Hepatocyte (in vitro differentiated cells): ENCODE data around the gene CACNA2D1. TPM values are rescaled to one million over a fixed set of nuclear protein-coding genes. Genes with fewer than 3 reads are reported as not detected.

Experiments
- DNase-seq: peaks from one replicate; pipeline ENCODE4 v3.0.0-alpha.2; 2016; ENCODE audit warnings: low spot score
- H2AFZ ChIP-seq: fragments of 200-600 bp; sonication (generic); 2 replicates; pipeline ENCODE4 v1.6.0; 2016; ENCODE audit warnings: antibody characterized with exemption, mild to moderate bottlenecking
- H3K27ac ChIP-seq: fragments of 200-600 bp; sonication (generic); 2 replicates; pipeline ENCODE4 v1.5.1; 2016; ENCODE audit warnings: mild to moderate bottlenecking
- H3K27me3 ChIP-seq: fragments of 200-600 bp; sonication (generic); 2 replicates; pipeline ENCODE4 v1.6.1; 2016
- H3K36me3 ChIP-seq: fragments of 200-600 bp; sonication (generic); replicated peaks from 2 replicates; pipeline ENCODE4 v1.5.1; 2016; ENCODE audit warnings: low read depth; ENCODE audit not compliant: insufficient read depth
- H3K4me1 ChIP-seq: fragments of 200-600 bp; sonication (generic); 2 replicates; pipeline ENCODE4 v1.5.1; 2016; ENCODE audit warnings: mild to moderate bottlenecking, moderate library complexity; ENCODE audit not compliant: insufficient read depth
- H3K4me2 ChIP-seq: fragments of 200-600 bp; sonication (generic); 2 replicates; pipeline ENCODE4 v1.6.0; 2016
- H3K4me3 ChIP-seq: fragments of 200-600 bp; sonication (generic); 2 replicates; pipeline ENCODE4 v1.5.1; 2016; ENCODE audit warnings: mild to moderate bottlenecking
- H3K79me2 ChIP-seq: fragments of 200-600 bp; sonication (generic); 2 replicates; pipeline ENCODE4 v1.6.0; 2017; ENCODE audit warnings: mild to moderate bottlenecking
- H3K9me2 ChIP-seq: fragments of 200-600 bp; sonication (generic); replicated peaks from 2 replicates; pipeline ENCODE4 v1.6.0; 2017; ENCODE audit warnings: mild to moderate bottlenecking; ENCODE audit not compliant: insufficient read depth
- H3K9me3 ChIP-seq: fragments of 200-600 bp; sonication (generic); 2 replicates; pipeline ENCODE4 v1.5.1; 2016; ENCODE audit warnings: low read depth, mild to moderate bottlenecking
- H4K20me1 ChIP-seq: fragments of 200-600 bp; sonication (generic); 2 replicates; pipeline ENCODE4 v1.6.0; 2016; ENCODE audit warnings: mild to moderate bottlenecking; ENCODE audit not compliant: insufficient read depth, poor library complexity, severe bottlenecking
- EZH2 ChIP-seq: fragments of 200-600 bp; sonication (generic); IDR thresholded peaks from 2 replicates; pipeline ENCODE4 v1.6.1; 2016; ENCODE audit warnings: antibody characterized with exemption, mild to moderate bottlenecking, borderline replicate concordance
- EZH2phosphoT487 ChIP-seq: fragments of 200-600 bp; sonication (generic); IDR thresholded peaks from one replicate; pipeline ENCODE4 v1.6.1; 2018; ENCODE audit warnings: antibody characterized with exemption, mild to moderate bottlenecking, low read depth, moderate library complexity; ENCODE audit not compliant: unreplicated experiment, severe bottlenecking
- WGBS: methylation state at CpG from one replicate; pipeline ENCODE4 v1.1.6; 2016; ENCODE audit warnings: low lambda C conversion rate; ENCODE audit errors: missing lambda C conversion rate; 5-methylcytosine and 5-hydroxymethylcytosine counted together
- polyA plus RNA-seq: library from polyadenylated mRNA; unstranded; fragments of >200 nt; fragmentation: Nextera tagmentation; extraction: Ambion mirVana; gene quantifications from 2 replicates; pipeline ENCODE4 v1.2.1, GENCODE V29; 2016
- total RNA-seq: library from RNA; depleted of rRNA; stranded (reverse); fragments of >200 nt; gene quantifications from 2 replicates; pipeline ENCODE4 v1.2.3, GENCODE V29; 2014
- TF ChIP-seq, protein P1 (sequence below): fragments of 200-600 bp; sonication (generic); IDR thresholded peaks from 2 replicates; pipeline ENCODE4 v1.5.1; 2016; ENCODE audit warnings: antibody characterized with exemption, mild to moderate bottlenecking; ENCODE audit not compliant: poor library complexity

CACNA2D1 gene
- total and polyA plus RNA-seq, 2 experiments from 2014 or later, result 3.1 to 18.9 TPM

DNA sequence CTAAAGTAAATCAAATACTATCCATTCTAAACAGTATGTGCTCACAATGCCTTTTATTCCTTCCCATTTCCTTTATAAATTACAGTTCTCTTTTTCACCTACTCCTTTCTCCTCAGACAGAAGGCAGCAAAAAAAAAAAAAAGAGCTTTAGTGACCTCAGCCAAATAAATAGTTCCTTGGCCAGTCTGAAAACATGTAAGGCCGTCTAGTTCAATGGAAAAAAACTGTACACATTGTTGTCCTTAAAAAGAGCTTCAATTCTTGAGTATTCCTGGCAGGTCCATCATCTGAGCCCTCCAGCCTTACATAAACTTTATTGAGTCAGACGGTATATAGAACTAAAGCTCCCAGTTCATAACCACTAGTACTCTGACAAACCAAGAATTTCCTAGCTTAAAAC, 185.4 kb downstream of the CACNA2D1 start:
- Histone ChIP-seq H3K9me2 (no peaks in the 10 kb centered on the region), H3K4me2 (no peak overlapping the region), H3K27me3 (no peaks in the 10 kb centered on the region), H3K4me3 (no peak overlapping the region), H2AFZ (no peak overlapping the region), H3K36me3 (no peaks in the 10 kb centered on the region), H3K4me1 (peaks cover 4% of the 10 kb centered on the region), H3K79me2 (no peaks in the 10 kb centered on the region), H3K9me3 (no peaks in the 10 kb centered on the region), H3K27ac (no peak overlapping the region), H4K20me1 (no peaks in the 10 kb centered on the region)
- 53% methylated on average over 2 of the region's 2 CpGs for WGBS
- no peak for DNase-seq
- TF ChIP-seq EZH2phosphoT487, result no peak
- TF ChIP-seq, protein P1, sequence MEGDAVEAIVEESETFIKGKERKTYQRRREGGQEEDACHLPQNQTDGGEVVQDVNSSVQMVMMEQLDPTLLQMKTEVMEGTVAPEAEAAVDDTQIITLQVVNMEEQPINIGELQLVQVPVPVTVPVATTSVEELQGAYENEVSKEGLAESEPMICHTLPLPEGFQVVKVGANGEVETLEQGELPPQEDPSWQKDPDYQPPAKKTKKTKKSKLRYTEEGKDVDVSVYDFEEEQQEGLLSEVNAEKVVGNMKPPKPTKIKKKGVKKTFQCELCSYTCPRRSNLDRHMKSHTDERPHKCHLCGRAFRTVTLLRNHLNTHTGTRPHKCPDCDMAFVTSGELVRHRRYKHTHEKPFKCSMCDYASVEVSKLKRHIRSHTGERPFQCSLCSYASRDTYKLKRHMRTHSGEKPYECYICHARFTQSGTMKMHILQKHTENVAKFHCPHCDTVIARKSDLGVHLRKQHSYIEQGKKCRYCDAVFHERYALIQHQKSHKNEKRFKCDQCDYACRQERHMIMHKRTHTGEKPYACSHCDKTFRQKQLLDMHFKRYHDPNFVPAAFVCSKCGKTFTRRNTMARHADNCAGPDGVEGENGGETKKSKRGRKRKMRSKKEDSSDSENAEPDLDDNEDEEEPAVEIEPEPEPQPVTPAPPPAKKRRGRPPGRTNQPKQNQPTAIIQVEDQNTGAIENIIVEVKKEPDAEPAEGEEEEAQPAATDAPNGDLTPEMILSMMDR, result no peak

DNA sequence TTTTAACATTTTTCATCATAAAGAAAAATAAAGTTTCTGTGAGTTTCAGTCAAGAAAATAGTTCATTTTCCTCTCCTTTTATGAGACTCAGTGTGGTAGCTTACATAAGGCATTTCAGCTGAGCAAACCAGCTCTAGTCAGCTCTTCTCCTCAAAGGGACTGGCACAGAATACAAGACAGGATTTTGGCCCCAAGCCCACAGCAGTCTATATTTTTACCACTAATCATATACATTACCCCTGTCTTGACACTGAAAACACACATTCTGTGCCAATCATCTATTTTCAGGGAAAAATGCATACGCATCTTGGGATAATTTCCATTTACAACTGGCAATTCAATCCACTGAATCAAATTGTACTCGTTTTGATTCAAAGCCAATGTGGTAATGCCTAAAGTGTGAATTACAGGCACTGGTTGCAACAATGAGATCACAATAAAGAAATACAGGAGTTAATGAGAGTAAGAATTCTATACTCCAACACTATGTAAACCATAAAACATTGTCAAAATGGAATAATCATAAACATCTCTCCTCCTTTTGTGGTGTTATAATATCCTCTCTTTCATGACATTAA, 186.4 kb downstream of the CACNA2D1 start:
- no peak overlapping the region for H3K4me2 ChIP-seq
- TF ChIP-seq, protein P1, result no peak
- no peak for TF ChIP-seq EZH2phosphoT487
- TF ChIP-seq EZH2, result no peak
- no peaks in the 10 kb centered on the region for H3K36me3 ChIP-seq
- H3K9me3 ChIP-seq, result no peaks in the 10 kb centered on the region
- H3K4me3 ChIP-seq, result no peak overlapping the region
- H2AFZ ChIP-seq, result no peak overlapping the region
- no peaks in the 10 kb centered on the region for H3K9me2 ChIP-seq
- no peaks in the 10 kb centered on the region for H4K20me1 ChIP-seq
- H3K27ac ChIP-seq, result no peak overlapping the region
- no peak for DNase-seq
- no peaks in the 10 kb centered on the region for H3K79me2 ChIP-seq
- 84% methylated on average over 2 of the region's 2 CpGs for WGBS
- no peaks in the 10 kb centered on the region for H3K27me3 ChIP-seq
- H3K4me1 ChIP-seq, result peaks cover 4% of the 10 kb centered on the region

DNA sequence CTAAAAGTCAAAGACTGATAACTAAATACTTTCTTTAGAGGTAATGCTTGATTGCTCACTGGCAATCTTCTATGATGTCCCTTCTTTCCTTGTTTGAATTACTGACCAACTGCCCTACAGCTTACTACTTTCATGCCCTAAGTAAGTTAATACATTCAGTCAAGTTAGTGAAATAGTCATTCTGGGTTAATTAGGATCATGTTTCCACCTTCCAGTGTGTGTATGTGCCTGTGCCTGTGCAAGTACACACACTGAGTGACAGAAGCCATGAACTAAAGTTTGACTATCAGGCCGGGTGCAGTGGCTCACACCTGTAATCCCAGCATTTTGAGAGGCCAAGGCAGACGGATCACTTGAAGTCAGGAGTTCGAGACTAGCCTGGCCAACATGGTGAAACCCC, 187.9 kb downstream of the CACNA2D1 start:
- H3K27ac ChIP-seq, result no peak overlapping the region
- WGBS, result 92% methylated on average over 3 of the region's 3 CpGs
- DNase-seq, result no peak
- H2AFZ ChIP-seq, result no peak overlapping the region
- H3K9me3 ChIP-seq, result no peaks in the 10 kb centered on the region
- no peaks in the 10 kb centered on the region for H4K20me1 ChIP-seq
- TF ChIP-seq EZH2phosphoT487 (no peak), EZH2 (no peak)
- H3K79me2 ChIP-seq, result no peaks in the 10 kb centered on the region
- H3K27me3 ChIP-seq, result no peaks in the 10 kb centered on the region
- no peak overlapping the region for H3K4me3 ChIP-seq
- no peaks in the 10 kb centered on the region for H3K36me3 ChIP-seq
- H3K9me2 ChIP-seq, result no peaks in the 10 kb centered on the region
- no peak overlapping the region for H3K4me2 ChIP-seq
- peaks cover 4% of the 10 kb centered on the region for H3K4me1 ChIP-seq

DNA sequence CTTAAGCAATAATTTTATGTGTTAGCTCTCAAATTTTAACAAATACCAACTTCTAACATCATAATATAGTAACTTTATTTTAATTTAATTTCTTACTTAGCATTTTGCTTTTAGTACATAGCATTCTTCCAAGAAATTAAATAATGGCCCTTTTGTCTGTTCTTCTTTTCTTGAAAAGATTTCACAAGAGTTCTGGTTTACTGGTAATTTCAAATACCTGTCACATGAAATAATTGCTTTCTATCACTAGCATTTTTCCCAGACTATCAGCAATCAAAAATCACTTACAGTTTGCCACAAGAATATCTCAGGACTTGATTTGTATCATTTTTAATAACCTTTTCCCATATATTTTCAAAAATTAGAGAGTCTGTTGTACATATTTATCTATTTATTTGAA, 193.0 kb downstream of the CACNA2D1 start:
- Histone ChIP-seq H2AFZ (no peak overlapping the region), H3K36me3 (no peaks in the 10 kb centered on the region), H3K4me1 (no peaks in the 10 kb centered on the region), H3K4me3 (no peak overlapping the region), H3K27me3 (no peaks in the 10 kb centered on the region), H3K79me2 (no peaks in the 10 kb centered on the region), H3K27ac (no peak overlapping the region), H3K9me2 (no peaks in the 10 kb centered on the region), H4K20me1 (no peaks in the 10 kb centered on the region), H3K9me3 (no peaks in the 10 kb centered on the region), H3K4me2 (no peak overlapping the region)
- TF ChIP-seq EZH2 (no peak), EZH2phosphoT487 (no peak)
- TF ChIP-seq, protein P1, result no peak
- DNase-seq, result no peak
